ENCODE results near the gene SCAND1.
A peak's percentile ranks its signal among the peaks of the same experiment; 100 is the strongest.

GRCh38 chr20:35992713-35993335 is 38.5 kb upstream of the SCAND1 start:
- TF ChIP-seq, protein P1, sequence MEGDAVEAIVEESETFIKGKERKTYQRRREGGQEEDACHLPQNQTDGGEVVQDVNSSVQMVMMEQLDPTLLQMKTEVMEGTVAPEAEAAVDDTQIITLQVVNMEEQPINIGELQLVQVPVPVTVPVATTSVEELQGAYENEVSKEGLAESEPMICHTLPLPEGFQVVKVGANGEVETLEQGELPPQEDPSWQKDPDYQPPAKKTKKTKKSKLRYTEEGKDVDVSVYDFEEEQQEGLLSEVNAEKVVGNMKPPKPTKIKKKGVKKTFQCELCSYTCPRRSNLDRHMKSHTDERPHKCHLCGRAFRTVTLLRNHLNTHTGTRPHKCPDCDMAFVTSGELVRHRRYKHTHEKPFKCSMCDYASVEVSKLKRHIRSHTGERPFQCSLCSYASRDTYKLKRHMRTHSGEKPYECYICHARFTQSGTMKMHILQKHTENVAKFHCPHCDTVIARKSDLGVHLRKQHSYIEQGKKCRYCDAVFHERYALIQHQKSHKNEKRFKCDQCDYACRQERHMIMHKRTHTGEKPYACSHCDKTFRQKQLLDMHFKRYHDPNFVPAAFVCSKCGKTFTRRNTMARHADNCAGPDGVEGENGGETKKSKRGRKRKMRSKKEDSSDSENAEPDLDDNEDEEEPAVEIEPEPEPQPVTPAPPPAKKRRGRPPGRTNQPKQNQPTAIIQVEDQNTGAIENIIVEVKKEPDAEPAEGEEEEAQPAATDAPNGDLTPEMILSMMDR (IDR thresholded peaks at IDR 0.05), result peak; percentile 65 to 81 (median 74)
- TF ChIP-seq POLR2A (IDR thresholded peaks at IDR 0.05), result no peak

All from uterus (tissue), 2 donors.